Panc1 (cell line): ENCODE results near the gene ZNF789. TPM values are rescaled to one million over a fixed set of nuclear protein-coding genes. Genes with fewer than 3 reads are reported as not detected.

Source experiments
- ATAC-seq: fragments of 200-7000 bp; cut with Tn5 transposase; 2 replicates; pipeline ENCODE4 v1.9.1; 2020; ENCODE audit warnings: mild to moderate bottlenecking, moderate library complexity
- BruUV-seq: library from RNA; stranded (reverse); fragments of 400-500 nt; replicated peaks from 2 replicates; lab custom pipeline; 2021; lab: Mats Ljungman, UMichigan
- CTCF ChIA-PET: fragments of 300-600 bp; sonication (Branson Sonifier 250); formaldehyde crosslinking; loops from one replicate; lab custom pipeline; 2022; ENCODE audit warnings: antibody characterized with exemption; lab: Charles Lee
- POLR2A ChIA-PET: fragments of 300-600 bp; sonication (Branson Sonifier 250); formaldehyde crosslinking; loops from one replicate; lab custom pipeline; 2022; ENCODE audit warnings: antibody characterized with exemption; lab: Charles Lee
- DNase-seq: peaks from one replicate; pipeline ENCODE4 v3.0.0-alpha.2; 2010; ENCODE audit warnings: low read depth, low spot score
- H3K27ac ChIP-seq: 2 replicates; pipeline ENCODE4 v1.5.1; 2011; ENCODE audit warnings: mild to moderate bottlenecking, low read length, inconsistent platforms
- H3K27me3 ChIP-seq: fragments of 200-500 bp; sonication (Bioruptor generic); 2 replicates; pipeline ENCODE4 v1.6.0; 2014; ENCODE audit warnings: low read length, inconsistent platforms; ENCODE audit not compliant: control insufficient read depth, insufficient read depth
- H3K36me3 ChIP-seq: fragments of 200-500 bp; sonication (Bioruptor generic); 2 replicates; pipeline ENCODE4 v1.5.1; 2014; ENCODE audit warnings: inconsistent platforms, mild to moderate bottlenecking, low read length, moderate library complexity; ENCODE audit not compliant: control insufficient read depth, insufficient read depth
- H3K4me1 ChIP-seq: 2 replicates; pipeline ENCODE4 v1.5.1; 2011; ENCODE audit warnings: inconsistent platforms, mild to moderate bottlenecking, low read length, moderate library complexity; ENCODE audit not compliant: control insufficient read depth, insufficient read depth
- H3K4me3 ChIP-seq, 2 experiments: 2 replicates each; pipeline ENCODE4 v1.5.1; 2011 to 2012; ENCODE audit warnings: low read depth in 2 of 2, low read length in 2 of 2, mild to moderate bottlenecking in 2 of 2, inconsistent platforms in 1 of 2, moderate library complexity in 1 of 2
- H3K9me3 ChIP-seq: fragments of 200-500 bp; sonication (Bioruptor generic); 2 replicates; pipeline ENCODE4 v1.5.1; 2014; ENCODE audit warnings: low read depth, mild to moderate bottlenecking, inconsistent platforms, low read length, moderate library complexity; ENCODE audit not compliant: control insufficient read depth, insufficient read depth
- CTCF ChIP-seq: fragments of 450-650 bp; IDR thresholded peaks from 2 replicates; pipeline ENCODE4 v1.5.1; 2017; ENCODE audit warnings: mild to moderate bottlenecking
- POLR2AphosphoS5 ChIP-seq: IDR thresholded peaks from 2 replicates; pipeline ENCODE4 v1.6.1; 2012; ENCODE audit warnings: mild to moderate bottlenecking, low read depth, low read length, moderate library complexity
- REST ChIP-seq, 2 experiments: IDR thresholded peaks; 2 replicates each; pipeline ENCODE4 v1.6.1; 2011 to 2012; ENCODE audit warnings: low read depth in 2 of 2, control low read depth in 1 of 2, low read length in 1 of 2, mild to moderate bottlenecking in 1 of 2, moderate library complexity in 1 of 2; ENCODE audit not compliant: insufficient read depth in 1 of 2
- SIN3A ChIP-seq: IDR thresholded peaks from 2 replicates; pipeline ENCODE4 v1.6.1; 2012; ENCODE audit warnings: low read depth, mild to moderate bottlenecking, low read length, moderate library complexity, borderline replicate concordance; ENCODE audit not compliant: insufficient read depth
- TCF7L2 ChIP-seq: IDR thresholded peaks from 2 replicates; pipeline ENCODE4 v1.6.1; 2011; ENCODE audit warnings: mild to moderate bottlenecking, low read depth, low read length, inconsistent platforms
- in situ Hi-C: cut with HindIII; loops from 2 replicates; pipeline ENCODE4 v1.10.0; 2016; ENCODE audit warnings: low sequenced_read_pairs, low pct_unique_long_range_greater_than_20kb
- intact Hi-C: fragments of 100-400 bp; cut with micrococcal nuclease; formaldehyde crosslinking; loops from one replicate; pipeline ENCODE4 v1.10.0; 2022; ENCODE audit not compliant: unreplicated experiment
- total RNA-seq: library from RNA; stranded (reverse); gene quantifications from one replicate; pipeline ENCODE4 v1.2.1, GENCODE V29; 2021; ENCODE audit not compliant: unreplicated experiment

Gene ZNF789
- total RNA-seq, 1 experiment from 2014 or later, result 15.1 TPM

- no peak overlapping the region for H3K27ac ChIP-seq
- CTCF ChIA-PET, result no interaction called here
- BruUV-seq, result no TSS peak
- intact Hi-C loops (no loop called here), in situ Hi-C loops (no loop called here)
- no peak overlapping the region for H3K4me3 ChIP-seq
- POLR2A ChIA-PET, result no interaction called here
- H3K4me1 ChIP-seq, result peaks cover 6% of the 10 kb centered on the region; the same call in 1 of the 2 replicates
- H3K9me3 ChIP-seq, result no peaks in the 10 kb centered on the region
- DNase-seq (no peak), ATAC-seq (no peak)
- H3K27me3 ChIP-seq, result no peaks in the 10 kb centered on the region
- peaks cover 17% of the 10 kb centered on the region; the same call in 1 of the 2 replicates for H3K36me3 ChIP-seq
- TF ChIP-seq REST (IDR thresholded peaks at IDR 0.05; ENCODE audit: insufficient read depth in 1 of 2, low read depth in 2 of 2, low read length in 1 of 2) (no peak), POLR2AphosphoS5 (no peak), CTCF (no peak), TCF7L2 (no peak), SIN3A (no peak)
Measured at GRCh38 chr7:99433158-99433557, 39.5 kb upstream of the ZNF789 start.

DNA sequence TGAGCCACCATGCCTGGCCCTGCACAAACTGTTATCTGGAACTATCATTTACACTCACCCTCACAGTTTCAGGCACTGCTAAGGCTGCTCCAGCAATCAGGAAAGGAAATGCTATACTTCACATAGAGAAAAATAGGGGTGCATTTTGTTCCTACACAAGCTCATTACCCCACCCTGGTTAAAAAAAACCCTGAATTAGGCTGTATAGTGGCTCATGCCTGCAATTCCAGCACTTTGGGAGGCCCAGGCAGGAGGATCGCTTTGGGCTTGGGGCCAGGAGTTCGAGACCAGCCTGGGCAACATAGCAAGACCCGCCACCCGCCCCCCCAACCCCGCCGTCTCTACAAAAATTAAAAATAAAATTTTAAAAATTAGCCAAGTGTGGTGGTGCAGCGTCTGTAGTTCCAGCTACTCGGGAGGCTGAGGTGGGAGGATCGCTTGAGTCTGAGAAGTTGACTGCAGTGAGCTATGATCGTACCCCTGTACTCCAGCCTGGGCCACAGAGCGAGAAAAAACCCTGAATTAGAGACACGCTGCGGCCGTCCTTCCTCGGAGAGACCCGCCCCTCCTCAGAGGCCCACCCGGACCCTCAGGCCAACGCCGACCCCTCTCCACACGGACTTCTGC, 34.6 kb upstream of the ZNF789 start:
- ATAC-seq (peak; percentile 26; the same call in 1 of the 2 replicates), DNase-seq (no peak)
- H3K4me3 ChIP-seq, result peak overlapping the region; percentile 93 to 95
- TF ChIP-seq POLR2AphosphoS5 (no peak), SIN3A (no peak), REST (IDR thresholded peaks at IDR 0.05; ENCODE audit: insufficient read depth in 1 of 2, low read depth in 2 of 2, low read length in 1 of 2) (no peak), TCF7L2 (no peak), CTCF (no peak)
- H3K9me3 ChIP-seq, result no peaks in the 10 kb centered on the region
- CTCF ChIA-PET, result interaction anchor here (0.7 kb wide), 1 partner anchor 39 kb away, joined by 3 read pairs; no protein-coding TSS in a partner anchor
- intact Hi-C loops, result no loop called here
- peaks cover 11% of the 10 kb centered on the region; the same call in 1 of the 2 replicates for H3K36me3 ChIP-seq
- in situ Hi-C loops, result no loop called here
- no peaks in the 10 kb centered on the region for H3K27me3 ChIP-seq
- peak overlapping the region; percentile 94 for H3K27ac ChIP-seq
- H3K4me1 ChIP-seq, result peaks cover 15% of the 10 kb centered on the region
- POLR2A ChIA-PET, result no interaction called here
- no TSS peak for BruUV-seq
